ENCODE results near the gene GLI3. TPM values are rescaled to one million over a fixed set of nuclear protein-coding genes. Genes with fewer than 3 reads are reported as not detected.

Gene GLI3
- total RNA-seq, 2 experiments from 2014 or later: not detected

- no peak overlapping the region for H3K4me3 Mint-ChIP-seq
- intact Hi-C loops (cut with micrococcal nuclease): no loop called here
- peaks cover 5% of the 10 kb centered on the region for H3K27me3 Mint-ChIP-seq
- H3K27ac Mint-ChIP-seq: no peak overlapping the region
- no peaks in the 10 kb centered on the region for H3K4me1 Mint-ChIP-seq (ENCODE audit: low read depth)
- ATAC-seq: no peak
- POLR2A ChIA-PET: interaction anchor here (0.6 kb wide), 1 partner anchor 10 kb away, joined by 3 read pairs; no protein-coding TSS in a partner anchor
- TF ChIP-seq, protein P1, sequence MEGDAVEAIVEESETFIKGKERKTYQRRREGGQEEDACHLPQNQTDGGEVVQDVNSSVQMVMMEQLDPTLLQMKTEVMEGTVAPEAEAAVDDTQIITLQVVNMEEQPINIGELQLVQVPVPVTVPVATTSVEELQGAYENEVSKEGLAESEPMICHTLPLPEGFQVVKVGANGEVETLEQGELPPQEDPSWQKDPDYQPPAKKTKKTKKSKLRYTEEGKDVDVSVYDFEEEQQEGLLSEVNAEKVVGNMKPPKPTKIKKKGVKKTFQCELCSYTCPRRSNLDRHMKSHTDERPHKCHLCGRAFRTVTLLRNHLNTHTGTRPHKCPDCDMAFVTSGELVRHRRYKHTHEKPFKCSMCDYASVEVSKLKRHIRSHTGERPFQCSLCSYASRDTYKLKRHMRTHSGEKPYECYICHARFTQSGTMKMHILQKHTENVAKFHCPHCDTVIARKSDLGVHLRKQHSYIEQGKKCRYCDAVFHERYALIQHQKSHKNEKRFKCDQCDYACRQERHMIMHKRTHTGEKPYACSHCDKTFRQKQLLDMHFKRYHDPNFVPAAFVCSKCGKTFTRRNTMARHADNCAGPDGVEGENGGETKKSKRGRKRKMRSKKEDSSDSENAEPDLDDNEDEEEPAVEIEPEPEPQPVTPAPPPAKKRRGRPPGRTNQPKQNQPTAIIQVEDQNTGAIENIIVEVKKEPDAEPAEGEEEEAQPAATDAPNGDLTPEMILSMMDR (IDR thresholded peaks at IDR 0.05): no peak
- no peak for DNase-seq
- H3K36me3 Mint-ChIP-seq (ENCODE audit: low read depth): no peaks in the 10 kb centered on the region
- CTCF ChIA-PET: no interaction called here
- no peaks in the 10 kb centered on the region for H3K9me3 Mint-ChIP-seq
Measured at GRCh38 chr7:42214060-42214679, 22.8 kb downstream of the GLI3 start.

- ChIA-PET POLR2A (no interaction called here), CTCF (no interaction called here)
- Mint-ChIP-seq H3K4me1 (ENCODE audit: low read depth) (no peaks in the 10 kb centered on the region), H3K4me3 (no peak overlapping the region), H3K9me3 (no peaks in the 10 kb centered on the region), H3K27me3 (peaks cover 6% of the 10 kb centered on the region), H3K27ac (no peak overlapping the region), H3K36me3 (ENCODE audit: low read depth) (no peaks in the 10 kb centered on the region)
- TF ChIP-seq, protein P1 (IDR thresholded peaks at IDR 0.05): no peak
- intact Hi-C loops (cut with micrococcal nuclease): no loop called here
- ATAC-seq: no peak
- no peak for DNase-seq
Measured at GRCh38 chr7:42213093-42213492, 23.9 kb downstream of the GLI3 start.

GRCh38 chr7:42212541-42213090, 24.4 kb downstream of the GLI3 start:
- no peaks in the 10 kb centered on the region for H3K4me1 Mint-ChIP-seq (ENCODE audit: low read depth)
- DNase-seq (no peak), ATAC-seq (no peak)
- peaks cover 6% of the 10 kb centered on the region for H3K27me3 Mint-ChIP-seq
- ChIA-PET POLR2A (no interaction called here), CTCF (interaction anchor here (0.7 kb wide), 1 partner anchor 18 kb away, joined by 3 read pairs; no protein-coding TSS in a partner anchor)
- no peaks in the 10 kb centered on the region for H3K36me3 Mint-ChIP-seq (ENCODE audit: low read depth)
- TF ChIP-seq, protein P1 (IDR thresholded peaks at IDR 0.05): no peak
- H3K4me3 Mint-ChIP-seq: no peak overlapping the region
- no peaks in the 10 kb centered on the region for H3K9me3 Mint-ChIP-seq
- no peak overlapping the region for H3K27ac Mint-ChIP-seq
- intact Hi-C loops (cut with micrococcal nuclease): no loop called here

DNA sequence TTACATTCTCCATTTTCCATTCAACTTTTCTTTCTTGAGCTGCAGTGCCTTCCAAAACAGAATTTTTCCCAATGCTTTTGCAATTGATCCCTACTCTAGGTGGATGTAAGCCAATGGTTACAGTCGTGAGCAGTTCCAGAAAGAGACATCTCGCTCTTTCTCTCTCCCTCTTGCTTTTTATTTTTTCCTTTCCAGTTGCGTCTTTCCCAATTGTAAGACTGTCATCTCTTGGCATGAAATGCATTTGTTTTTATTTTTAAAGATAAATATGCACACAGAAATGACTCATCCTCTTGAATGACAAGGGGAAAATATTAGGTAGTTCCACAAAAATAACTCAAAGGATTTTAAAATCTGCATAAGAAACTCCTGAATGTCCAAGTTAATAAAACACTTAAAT, 25.1 kb downstream of the GLI3 start:
- no peaks in the 10 kb centered on the region for H3K9me3 Mint-ChIP-seq
- DNase-seq (no peak), ATAC-seq (no peak)
- H3K27ac Mint-ChIP-seq: no peak overlapping the region
- H3K36me3 Mint-ChIP-seq (ENCODE audit: low read depth): no peaks in the 10 kb centered on the region
- peaks cover 6% of the 10 kb centered on the region for H3K27me3 Mint-ChIP-seq
- H3K4me1 Mint-ChIP-seq (ENCODE audit: low read depth): no peaks in the 10 kb centered on the region
- no peak overlapping the region for H3K4me3 Mint-ChIP-seq
- TF ChIP-seq, protein P1 (IDR thresholded peaks at IDR 0.05): no peak
- intact Hi-C loops (cut with micrococcal nuclease): no loop called here
- ChIA-PET CTCF (interaction anchor here (0.7 kb wide), 1 partner anchor 17 kb away, joined by 3 read pairs; no protein-coding TSS in a partner anchor), POLR2A (no interaction called here)

DNA sequence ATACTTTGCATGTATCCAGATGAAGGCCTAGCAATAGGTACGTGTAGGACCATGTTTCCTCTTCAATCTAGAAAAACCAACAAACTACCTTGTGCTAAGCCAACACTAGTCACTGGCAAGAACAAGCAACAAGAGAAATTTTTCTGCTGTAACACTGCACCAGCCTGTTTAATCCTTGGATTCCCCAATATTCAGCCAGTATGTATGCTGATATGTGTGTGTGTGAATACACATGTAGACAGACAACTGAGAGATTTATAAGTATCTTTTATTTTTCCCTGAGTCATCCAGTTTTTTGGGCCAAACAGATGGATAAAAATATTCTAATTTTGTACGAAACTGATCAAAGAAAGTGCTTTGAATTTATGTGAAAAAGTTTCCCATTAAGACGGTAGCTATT, 26.2 kb downstream of the GLI3 start:
- ATAC-seq (no peak), DNase-seq (no peak)
- H3K4me1 Mint-ChIP-seq (ENCODE audit: low read depth): no peaks in the 10 kb centered on the region
- TF ChIP-seq, protein P1 (IDR thresholded peaks at IDR 0.05): no peak
- ChIA-PET CTCF (no interaction called here), POLR2A (no interaction called here)
- peaks cover 6% of the 10 kb centered on the region for H3K27me3 Mint-ChIP-seq
- H3K27ac Mint-ChIP-seq: no peak overlapping the region
- no peaks in the 10 kb centered on the region for H3K36me3 Mint-ChIP-seq (ENCODE audit: low read depth)
- intact Hi-C loops (cut with micrococcal nuclease): no loop called here
- H3K9me3 Mint-ChIP-seq: no peaks in the 10 kb centered on the region
- H3K4me3 Mint-ChIP-seq: no peak overlapping the region

All from activated CD8-positive, alpha-beta T cell treated with anti-CD3 and anti-CD28 coated beads for 36 hours (primary cell).